OCI-LY3 (cell line): ENCODE results near the gene PTPRM.

ENCODE experiments used
- H2AFZ ChIP-seq: fragments of 200-600, 300-600 bp; shearing (Covaris generic); 2 replicates; pipeline ENCODE4 v1.6.0; 2014; ENCODE audit warnings: antibody characterized with exemption, low read depth, low read length
- H3K27ac ChIP-seq: fragments of 200-600, 300-600 bp; sonication (generic); 2 replicates; pipeline ENCODE4 v1.5.1; 2014; ENCODE audit warnings: mild to moderate bottlenecking, low read length, moderate library complexity, mixed read lengths
- H3K27me3 ChIP-seq: fragments of 200-600, 300-600 bp; sonication (generic); 2 replicates; pipeline ENCODE4 v1.6.1; 2014; ENCODE audit warnings: low read depth, low read length, mixed read lengths
- H3K36me3 ChIP-seq: fragments of 200-600, 300-600 bp; sonication (generic); replicated peaks from 2 replicates; pipeline ENCODE3; 2014; ENCODE audit warnings: low read depth, low read length, mixed read lengths
- H3K4me1 ChIP-seq: fragments of 300-600, 200-600 bp; sonication (generic); 2 replicates; pipeline ENCODE4 v1.6.1; 2014; ENCODE audit warnings: low read length, mixed read lengths
- H3K4me2 ChIP-seq: fragments of 200-600, 300-600 bp; sonication (generic); 2 replicates; pipeline ENCODE4 v1.6.1; 2014; ENCODE audit warnings: low read length, mixed read lengths
- H3K4me3 ChIP-seq: fragments of 300-600, 200-600 bp; sonication (generic); 2 replicates; pipeline ENCODE4 v1.5.1; 2014; ENCODE audit warnings: antibody characterized with exemption, mild to moderate bottlenecking, low read length, moderate library complexity
- H3K79me2 ChIP-seq: fragments of 300-600, 200-600 bp; shearing (Covaris generic); 2 replicates; pipeline ENCODE4 v1.6.1; 2014; ENCODE audit warnings: mild to moderate bottlenecking, low read length, mixed read lengths
- H3K9ac ChIP-seq: fragments of 300-600, 200-600 bp; shearing (Covaris generic); 2 replicates; pipeline ENCODE4 v1.6.0; 2014; ENCODE audit warnings: mild to moderate bottlenecking, low read length, moderate library complexity
- H3K9me3 ChIP-seq: fragments of 200-600, 300-600 bp; shearing (Covaris generic); 2 replicates; pipeline ENCODE4 v1.6.1; 2014; ENCODE audit warnings: low read length, mixed read lengths; ENCODE audit not compliant: insufficient read depth
- H4K20me1 ChIP-seq: fragments of 200-600, 300-600 bp; sonication (generic); 2 replicates; pipeline ENCODE4 v1.6.1; 2016; ENCODE audit warnings: low read length, mixed read lengths; ENCODE audit not compliant: insufficient read depth
- CTCF ChIP-seq: fragments of 200-600, 300-600 bp; sonication (generic); IDR thresholded peaks from 2 replicates; pipeline ENCODE4 v1.5.1; 2014; ENCODE audit warnings: antibody characterized with exemption, low read length, low read depth
- EZH2phosphoT487 ChIP-seq: fragments of 200-600 bp; shearing (Covaris generic); IDR thresholded peaks from 2 replicates; pipeline ENCODE4 v1.6.1; 2018; ENCODE audit warnings: antibody characterized with exemption, mixed run types, low read depth

Gene PTPRM

GRCh38 chr18:7871560-7872456 lies 304.7 kb downstream of the PTPRM start:
- H3K9me3 ChIP-seq, result no peaks in the 10 kb centered on the region
- H3K27ac ChIP-seq, result no peak overlapping the region
- H3K27me3 ChIP-seq, result no peaks in the 10 kb centered on the region
- TF ChIP-seq CTCF (no peak), EZH2phosphoT487 (no peak)
- no peak overlapping the region for H2AFZ ChIP-seq
- no peak overlapping the region for H3K4me2 ChIP-seq
- no peaks in the 10 kb centered on the region for H3K36me3 ChIP-seq
- no peak overlapping the region for H3K9ac ChIP-seq
- no peaks in the 10 kb centered on the region for H4K20me1 ChIP-seq
- no peaks in the 10 kb centered on the region for H3K4me1 ChIP-seq
- H3K4me3 ChIP-seq, result no peak overlapping the region
- no peaks in the 10 kb centered on the region for H3K79me2 ChIP-seq

DNA sequence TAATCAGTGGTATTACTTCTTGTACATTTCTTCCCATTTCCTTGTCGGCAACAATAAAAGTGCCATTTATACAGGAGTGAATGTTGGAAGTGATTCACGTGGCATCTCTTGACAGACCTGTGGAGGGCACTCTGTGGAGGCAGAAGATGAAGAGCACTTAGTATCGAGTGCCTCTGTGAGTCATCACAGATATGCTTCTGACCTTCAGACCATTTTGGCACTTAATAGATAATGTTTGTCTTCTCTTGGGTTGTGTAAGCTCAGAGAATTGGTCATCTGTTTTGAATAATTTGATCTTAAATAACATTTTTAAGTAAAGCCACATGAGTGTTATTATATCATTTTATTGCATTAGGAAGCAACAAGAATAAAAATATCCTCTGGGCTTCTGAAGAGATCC lies 305.5 kb downstream of the PTPRM start:
- H3K36me3 ChIP-seq, result no peaks in the 10 kb centered on the region
- no peaks in the 10 kb centered on the region for H3K79me2 ChIP-seq
- no peaks in the 10 kb centered on the region for H3K4me1 ChIP-seq
- TF ChIP-seq EZH2phosphoT487 (no peak), CTCF (no peak)
- no peak overlapping the region for H3K9ac ChIP-seq
- H3K9me3 ChIP-seq, result no peaks in the 10 kb centered on the region
- no peaks in the 10 kb centered on the region for H4K20me1 ChIP-seq
- no peak overlapping the region for H3K27ac ChIP-seq
- no peaks in the 10 kb centered on the region for H3K27me3 ChIP-seq
- H2AFZ ChIP-seq, result no peak overlapping the region
- H3K4me2 ChIP-seq, result no peak overlapping the region
- no peak overlapping the region for H3K4me3 ChIP-seq

- Histone ChIP-seq H3K27ac (no peak overlapping the region), H3K4me2 (no peak overlapping the region), H3K9me3 (no peaks in the 10 kb centered on the region), H3K9ac (no peak overlapping the region), H4K20me1 (no peaks in the 10 kb centered on the region), H3K79me2 (no peaks in the 10 kb centered on the region), H3K4me1 (no peaks in the 10 kb centered on the region), H3K27me3 (no peaks in the 10 kb centered on the region), H3K4me3 (no peak overlapping the region), H3K36me3 (no peaks in the 10 kb centered on the region), H2AFZ (no peak overlapping the region)
- TF ChIP-seq EZH2phosphoT487 (no peak), CTCF (no peak)
Observed at GRCh38 chr18:7873316-7873715, 306.2 kb downstream of the PTPRM start.

- H3K4me2 ChIP-seq, result no peak overlapping the region
- H3K9ac ChIP-seq, result no peak overlapping the region
- no peak for TF ChIP-seq CTCF
- TF ChIP-seq EZH2phosphoT487, result no peak
- H3K27ac ChIP-seq, result no peak overlapping the region
- no peaks in the 10 kb centered on the region for H3K79me2 ChIP-seq
- no peaks in the 10 kb centered on the region for H3K27me3 ChIP-seq
- H3K36me3 ChIP-seq, result no peaks in the 10 kb centered on the region
- H2AFZ ChIP-seq, result no peak overlapping the region
- H3K4me3 ChIP-seq, result no peak overlapping the region
- no peaks in the 10 kb centered on the region for H3K4me1 ChIP-seq
- H4K20me1 ChIP-seq, result no peaks in the 10 kb centered on the region
- H3K9me3 ChIP-seq, result no peaks in the 10 kb centered on the region
Observed at GRCh38 chr18:7876354-7877104, 309.4 kb downstream of the PTPRM start.
